MG63 (cell line): ENCODE results near the gene EDAR. TPM values are rescaled to one million over a fixed set of nuclear protein-coding genes. Genes with fewer than 3 reads are reported as not detected.

Source experiments
- DNase-seq: peaks from one replicate; pipeline ENCODE4 v3.0.0-alpha.2; 2020
- H3K27me3 ChIP-seq: fragments of 250-450 bp; sonication (Bioruptor Pico); 2 replicates; pipeline ENCODE4 v1.5.1; 2020; ENCODE audit warnings: mild to moderate bottlenecking, moderate library complexity
- H3K36me3 ChIP-seq: fragments of 250-450 bp; sonication (Bioruptor Pico); 2 replicates; pipeline ENCODE4 v1.5.1; 2020; ENCODE audit warnings: mild to moderate bottlenecking, moderate library complexity
- H3K4me3 ChIP-seq: fragments of 250-450 bp; sonication (Bioruptor Pico); 2 replicates; pipeline ENCODE4 v1.5.1; 2020; ENCODE audit warnings: mild to moderate bottlenecking, moderate library complexity
- H3K9me3 ChIP-seq: fragments of 250-450 bp; sonication (Bioruptor Pico); 2 replicates; pipeline ENCODE4 v1.5.1; 2020; ENCODE audit warnings: mild to moderate bottlenecking, moderate library complexity
- total RNA-seq: library from RNA; depleted of rRNA; stranded (reverse); fragments of >200 nt; shearing (Covaris generic); gene quantifications from 2 replicates; pipeline ENCODE4 v1.2.3, GENCODE V29; 2014; ENCODE audit warnings: low replicate concordance; rRNA removed

EDAR gene
- total RNA-seq = not detected in 2 replicates

DNA sequence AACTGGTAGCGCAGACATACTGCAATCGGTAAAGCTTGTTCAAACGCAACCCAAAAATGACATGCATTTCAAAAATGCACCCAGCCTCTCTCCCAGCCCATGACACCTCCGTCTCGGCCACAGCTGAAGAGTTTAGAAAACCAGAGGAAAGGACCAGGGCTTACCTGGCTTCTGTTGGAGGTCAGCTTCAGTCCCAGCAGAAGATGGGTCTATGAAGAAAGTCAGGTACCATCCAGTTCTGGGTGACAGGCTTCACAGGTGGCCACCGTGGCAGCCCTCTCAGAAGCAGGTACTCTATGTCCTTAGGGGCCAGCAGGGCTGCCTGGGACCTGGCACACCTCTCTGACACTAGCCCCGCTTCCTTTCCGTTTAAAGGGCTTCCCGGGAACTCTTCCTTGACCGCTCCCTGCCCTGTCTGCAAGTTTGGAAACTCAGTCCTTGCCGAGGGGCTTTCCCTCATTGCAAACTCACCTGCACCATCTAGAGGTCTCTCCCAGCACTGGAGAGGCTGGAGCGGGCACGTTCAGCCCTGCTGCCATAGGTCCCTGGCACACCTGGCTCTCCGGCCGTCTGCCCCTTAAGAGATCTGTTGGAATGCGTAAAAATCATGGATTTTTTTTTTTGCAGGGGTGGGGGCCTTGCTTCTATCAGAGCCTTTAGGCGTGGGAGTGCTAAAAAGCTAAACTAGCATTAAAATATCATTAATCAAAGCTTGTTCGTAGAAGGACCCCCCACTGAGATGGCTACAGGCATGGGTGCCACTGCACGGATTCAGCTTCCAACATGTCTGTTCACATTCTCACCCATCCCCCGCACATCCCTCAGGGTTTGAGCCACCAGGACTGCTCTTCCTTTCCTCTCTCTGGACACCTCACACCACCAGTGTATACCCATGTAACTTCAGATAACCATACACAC lies at the start of gene EDAR:
Gene EDAR, minus strand, starts transcription at position 425 of the 918 bp plus-strand sequence. CDS start 58,206 bp downstream, outside the sequence.
- Histone ChIP-seq H3K27me3 (peaks cover 6% of the 10 kb centered on the region; the same call in 1 of the 2 replicates), H3K9me3 (no peaks in the 10 kb centered on the region), H3K36me3 (no peaks in the 10 kb centered on the region), H3K4me3 (no peak within 1 kb of the TSS)
- no peak for DNase-seq

DNA sequence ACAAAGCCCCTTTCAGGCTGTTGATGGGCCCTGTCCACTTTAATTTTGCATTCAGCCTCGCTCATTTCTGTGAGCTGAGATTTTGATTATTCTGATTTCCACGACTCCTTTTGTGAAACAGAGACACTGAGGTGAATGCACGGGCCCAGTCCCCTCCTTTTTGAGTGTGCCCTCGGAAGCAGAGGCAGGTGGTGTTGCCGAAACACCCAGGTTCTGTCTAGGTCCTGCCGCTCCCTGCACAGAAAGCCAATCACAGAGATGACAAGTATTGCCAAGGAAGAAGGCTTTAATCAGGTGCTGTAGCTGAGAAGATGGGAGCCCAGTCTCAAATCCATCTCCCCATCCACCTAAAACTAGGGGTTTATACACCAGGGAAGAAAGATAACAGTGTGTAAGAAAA lies 44.2 kb upstream of the EDAR start:
- Histone ChIP-seq H3K27me3 (0 out of 2 replicates have a peak, but pooled peaks cover 4% of the 10 kb centered on the region), H3K4me3 (no peak overlapping the region)
- no peak for DNase-seq

DNA sequence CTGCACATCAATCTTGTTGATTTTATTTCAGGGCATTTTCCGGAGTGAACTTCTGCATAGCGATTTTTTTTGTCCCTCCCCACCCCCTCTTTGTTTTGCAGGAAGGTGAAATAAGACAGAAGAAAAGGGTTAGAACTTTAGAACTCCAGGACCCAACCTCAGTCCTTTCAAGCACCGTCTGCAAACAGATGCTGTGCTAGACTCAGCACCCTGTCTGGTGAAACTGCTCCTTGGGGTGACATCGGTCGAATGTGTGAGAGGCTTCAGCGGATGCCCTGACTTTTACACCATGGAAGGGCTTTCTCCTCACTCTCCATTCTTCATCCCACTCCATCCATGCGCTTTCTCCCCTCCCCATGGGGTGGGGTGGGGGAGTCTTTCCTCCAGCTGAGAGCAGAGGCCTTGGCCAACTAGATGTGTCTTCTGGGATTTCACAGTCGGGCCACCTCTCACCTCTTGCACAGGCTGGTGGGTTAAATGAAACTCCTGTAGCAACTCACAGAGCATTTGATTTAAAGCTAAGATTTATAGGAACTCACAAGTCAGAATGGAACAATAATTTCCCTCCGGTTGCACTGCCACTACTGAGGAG lies 43.3 kb upstream of the EDAR start:
- DNase-seq = no peak
- Histone ChIP-seq H3K36me3 (no peaks in the 10 kb centered on the region), H3K27me3 (0 out of 2 replicates have a peak, but pooled peaks cover under 1% of the 10 kb centered on the region), H3K4me3 (peak overlapping the region; percentile 22; the same call in 1 of the 2 replicates), H3K9me3 (0 out of 2 replicates have a peak, but pooled peaks cover 3% of the 10 kb centered on the region)

More for the DNA sequence above, 44.2 kb upstream of the EDAR start:
- Histone ChIP-seq H3K9me3 (0 out of 2 replicates have a peak, but pooled peaks cover 3% of the 10 kb centered on the region), H3K36me3 (no peaks in the 10 kb centered on the region)

DNA sequence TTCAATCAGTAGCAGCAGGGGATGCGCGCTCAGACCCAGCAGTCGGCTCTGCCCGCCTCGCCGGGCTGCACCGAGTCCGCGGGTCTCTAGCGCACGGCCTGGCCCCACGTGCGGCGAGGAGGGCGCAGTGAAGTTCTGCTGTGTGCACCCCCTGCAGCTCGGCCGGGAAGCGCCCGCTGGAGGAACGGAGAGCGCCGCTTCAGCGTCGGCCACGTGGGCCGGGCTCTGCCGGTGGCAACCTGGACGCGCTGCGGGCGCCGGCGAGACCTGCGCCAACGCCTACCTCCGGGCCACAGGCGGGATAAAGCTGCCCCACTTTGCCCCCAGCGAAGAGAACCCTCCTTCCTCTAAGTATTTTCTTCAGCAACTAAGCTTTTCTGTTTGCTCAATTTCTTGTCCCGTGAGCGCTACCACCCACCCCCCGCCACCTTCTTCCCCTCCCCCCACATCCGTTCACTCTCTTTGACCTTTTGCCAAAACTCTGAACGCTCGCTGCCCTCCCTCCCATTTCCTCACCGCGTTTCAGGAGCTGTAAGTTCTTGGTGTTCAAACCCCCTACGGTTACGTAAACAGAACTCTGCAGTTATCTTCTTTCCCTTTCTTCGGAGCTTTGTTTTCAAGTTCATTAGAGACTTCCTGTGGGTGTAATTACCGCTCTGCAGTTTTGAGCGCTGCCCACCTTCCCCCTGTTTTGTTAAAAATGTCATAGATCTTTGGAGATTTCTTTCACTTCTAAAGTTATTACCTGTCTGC lies 42.6 kb upstream of the EDAR start:
- peak; percentile 12 for DNase-seq
- H3K27me3 ChIP-seq = no peaks in the 10 kb centered on the region
- H3K36me3 ChIP-seq = no peaks in the 10 kb centered on the region
- 0 out of 2 replicates have a peak, but pooled peaks cover 3% of the 10 kb centered on the region for H3K9me3 ChIP-seq
- H3K4me3 ChIP-seq = peak overlapping the region; percentile 22; the same call in 1 of the 2 replicates

DNA sequence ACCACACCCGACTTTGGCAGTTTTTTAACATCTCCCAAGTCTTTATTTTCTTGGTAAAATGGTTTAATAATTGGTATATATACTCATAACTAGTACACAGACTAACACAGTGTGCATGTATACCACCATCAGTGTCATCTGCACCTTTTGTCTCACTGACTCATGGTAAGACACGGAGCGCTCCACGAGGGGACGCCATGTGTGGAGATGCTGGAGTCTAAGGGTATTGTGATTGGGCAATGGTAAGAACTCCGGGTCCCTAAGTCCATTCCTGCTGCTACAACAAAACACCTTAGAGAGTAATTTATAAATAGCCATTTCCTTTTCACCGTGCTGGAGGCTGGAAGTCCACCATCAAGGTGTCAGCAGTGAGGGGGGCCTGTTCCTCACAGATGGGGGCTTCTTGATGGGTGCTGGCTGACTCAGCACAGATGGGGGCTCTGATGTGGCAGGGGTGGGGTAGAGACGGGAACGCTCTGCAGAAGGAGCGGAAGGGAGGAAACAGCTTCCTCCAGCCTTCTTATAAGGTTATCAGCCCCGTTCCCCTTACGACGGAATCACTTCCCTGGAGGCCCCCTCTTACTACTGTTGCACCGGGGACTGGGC lies 42.0 kb upstream of the EDAR start:
- DNase-seq = no peak
- H3K36me3 ChIP-seq = no peaks in the 10 kb centered on the region
- no peak overlapping the region; the same call in 1 of the 2 replicates for H3K4me3 ChIP-seq
- H3K9me3 ChIP-seq = 0 out of 2 replicates have a peak, but pooled peaks cover 3% of the 10 kb centered on the region
- no peaks in the 10 kb centered on the region for H3K27me3 ChIP-seq

DNA sequence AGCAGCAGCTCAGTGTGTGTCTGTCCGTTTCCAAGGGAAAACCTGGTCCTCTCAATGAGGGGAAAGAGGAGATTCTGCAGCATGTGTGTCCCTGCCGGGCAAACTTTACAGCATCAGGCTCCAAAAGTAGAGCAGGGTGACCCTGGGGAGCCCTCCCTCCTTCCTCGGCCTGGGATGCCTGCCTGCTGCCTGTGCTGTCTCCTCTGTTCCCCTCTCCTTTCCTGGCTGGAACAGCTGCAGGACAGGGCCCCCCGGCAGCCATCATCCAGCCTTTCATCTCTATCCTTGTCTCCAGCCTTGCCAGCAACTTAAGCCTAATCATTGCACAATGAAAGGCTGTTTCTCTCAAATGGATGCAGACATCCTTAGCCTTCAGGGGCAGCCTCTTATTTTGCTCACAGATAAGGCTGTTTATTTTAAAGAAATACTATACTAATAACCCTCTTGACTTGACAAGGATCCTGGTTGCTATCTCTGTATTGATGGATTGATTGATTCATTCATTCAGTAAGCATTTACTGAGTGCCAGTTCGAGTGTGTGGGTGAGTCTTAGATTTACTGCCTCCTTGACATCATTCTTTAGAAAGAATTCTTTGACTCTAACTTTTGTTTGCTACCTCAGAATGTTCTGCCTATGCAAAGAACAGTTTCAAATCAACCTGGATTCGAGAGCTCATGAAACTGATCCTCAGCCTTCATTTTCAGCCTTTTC lies 40.6 kb upstream of the EDAR start:
- Histone ChIP-seq H3K4me3 (no peak overlapping the region), H3K9me3 (0 out of 2 replicates have a peak, but pooled peaks cover 3% of the 10 kb centered on the region), H3K27me3 (no peaks in the 10 kb centered on the region), H3K36me3 (no peaks in the 10 kb centered on the region)
- no peak for DNase-seq

DNA sequence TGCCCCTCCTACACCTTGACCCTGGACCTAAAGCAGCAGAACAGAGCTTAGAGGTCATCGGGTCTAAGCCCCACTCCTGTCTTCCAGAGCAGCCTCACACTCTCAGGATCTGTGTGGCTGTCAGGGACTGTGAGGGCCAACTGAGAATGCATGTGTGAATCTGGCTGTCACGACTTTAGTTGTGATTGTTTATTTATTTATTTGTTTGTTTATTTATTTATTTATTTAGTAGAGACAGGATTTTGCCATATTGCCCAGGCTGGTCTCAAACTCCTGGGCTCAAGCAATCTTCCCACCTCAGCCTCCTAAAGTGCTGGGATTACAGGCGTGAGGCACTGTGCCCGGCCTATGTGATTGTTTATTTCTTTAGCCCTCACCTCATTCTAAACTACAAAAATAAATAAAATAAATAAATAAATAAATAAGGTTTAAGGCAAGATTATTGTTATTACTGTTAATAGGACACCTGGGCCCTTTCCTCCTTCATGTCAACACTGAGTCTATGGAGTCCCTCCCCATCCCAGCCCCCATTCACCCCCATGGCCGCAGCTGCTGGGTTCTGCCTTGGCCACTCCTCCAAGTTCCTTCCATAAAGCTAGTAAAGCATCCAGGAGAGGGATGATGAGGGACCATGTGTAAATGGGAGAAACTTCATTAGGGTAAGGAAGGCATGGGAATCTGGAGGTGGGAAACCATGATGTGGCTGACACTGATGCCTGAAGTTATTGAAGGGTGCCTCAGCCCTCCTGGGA lies 39.9 kb upstream of the EDAR start:
- Histone ChIP-seq H3K36me3 (no peaks in the 10 kb centered on the region), H3K9me3 (0 out of 2 replicates have a peak, but pooled peaks cover 3% of the 10 kb centered on the region), H3K4me3 (no peak overlapping the region), H3K27me3 (no peaks in the 10 kb centered on the region)
- DNase-seq = no peak

DNA sequence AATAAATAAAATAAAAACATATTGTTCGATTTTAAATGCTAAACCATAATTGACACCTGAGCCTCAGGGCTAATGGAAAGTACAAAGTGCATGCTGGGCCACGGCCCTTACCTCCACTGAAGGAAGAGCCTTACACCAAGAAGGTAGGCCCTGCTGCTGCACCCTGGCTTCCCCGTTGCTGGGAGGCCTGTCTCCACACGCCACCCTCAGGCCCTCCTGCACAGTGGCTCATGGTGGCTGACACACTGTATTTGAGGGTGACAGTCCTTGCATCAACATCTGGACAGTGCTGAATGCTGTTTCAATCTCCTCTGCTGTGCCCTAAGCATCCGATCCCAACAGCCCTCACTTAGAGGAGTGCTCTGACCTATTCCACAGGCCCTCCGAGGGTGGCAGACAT lies 39.3 kb upstream of the EDAR start:
- Histone ChIP-seq H3K36me3 (no peaks in the 10 kb centered on the region), H3K9me3 (0 out of 2 replicates have a peak, but pooled peaks cover 2% of the 10 kb centered on the region), H3K27me3 (no peaks in the 10 kb centered on the region), H3K4me3 (no peak overlapping the region)
- no peak for DNase-seq

DNA sequence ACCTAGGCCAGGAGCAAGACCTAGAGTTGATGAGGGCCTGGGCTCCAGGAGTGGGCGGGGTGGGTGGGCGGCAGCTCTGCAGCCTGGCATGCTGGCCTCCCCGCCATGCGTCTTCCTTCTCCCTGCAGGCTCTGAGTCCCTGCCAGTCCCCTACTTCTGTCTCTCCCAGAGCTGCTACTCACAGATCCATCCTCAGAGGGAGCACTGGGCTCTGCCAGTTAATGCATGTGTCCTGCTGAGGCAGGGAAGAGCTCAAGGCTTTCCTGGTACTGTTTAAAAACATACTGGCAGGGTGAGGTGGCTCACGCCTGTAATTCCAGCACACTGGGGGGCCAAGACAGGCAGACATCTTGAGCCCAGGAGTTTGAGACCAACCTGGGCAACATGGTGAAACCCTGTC lies 38.7 kb upstream of the EDAR start:
- DNase-seq = no peak
- Histone ChIP-seq H3K4me3 (no peak overlapping the region), H3K36me3 (no peaks in the 10 kb centered on the region), H3K27me3 (no peaks in the 10 kb centered on the region), H3K9me3 (no peaks in the 10 kb centered on the region)

DNA sequence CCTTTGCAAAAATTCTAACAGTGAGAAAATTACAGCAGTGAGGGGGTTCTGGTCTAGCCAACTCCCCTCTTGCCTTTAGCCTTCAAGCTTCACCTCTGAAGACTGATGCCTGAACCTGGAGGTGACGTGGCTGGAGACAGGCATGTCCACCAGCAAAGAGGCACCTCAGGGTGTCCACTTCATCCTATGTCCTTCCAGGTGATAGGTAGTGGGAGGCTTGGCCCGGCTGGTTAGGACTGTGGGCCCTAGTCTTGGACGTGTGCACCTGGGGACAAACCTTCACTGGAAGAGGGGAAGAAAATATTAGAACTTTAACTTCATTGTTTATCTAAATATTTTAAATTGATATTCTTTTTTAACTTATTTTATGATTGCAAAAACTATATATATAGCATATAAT lies 35.5 kb upstream of the EDAR start:
- no peaks in the 10 kb centered on the region for H3K9me3 ChIP-seq
- H3K36me3 ChIP-seq = no peaks in the 10 kb centered on the region
- DNase-seq = no peak
- no peak overlapping the region for H3K4me3 ChIP-seq
- peaks cover 6% of the 10 kb centered on the region; the same call in 1 of the 2 replicates for H3K27me3 ChIP-seq

DNA sequence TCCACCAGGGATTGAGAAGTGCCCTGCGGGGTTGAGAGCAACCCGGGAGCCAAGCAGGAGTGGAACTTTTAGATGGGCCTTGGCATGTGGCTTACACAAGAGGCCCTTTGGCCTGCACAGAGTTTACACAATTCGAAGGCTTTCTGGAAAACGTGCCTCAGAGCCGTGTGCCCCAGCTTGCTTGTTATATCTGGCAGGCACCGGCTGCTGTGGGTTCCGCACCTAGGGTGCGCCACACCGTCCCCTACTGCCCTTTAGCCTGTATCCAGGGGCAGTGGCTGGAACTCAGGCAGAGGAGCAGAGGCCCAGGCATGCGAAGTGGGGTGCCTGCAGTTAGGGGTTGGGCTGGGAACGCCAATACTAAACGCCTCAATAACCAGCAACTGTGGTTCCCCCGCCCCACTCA lies 32.9 kb upstream of the EDAR start:
- H3K9me3 ChIP-seq = no peaks in the 10 kb centered on the region
- no peak for DNase-seq
- no peak overlapping the region for H3K4me3 ChIP-seq
- no peaks in the 10 kb centered on the region for H3K36me3 ChIP-seq
- peaks cover 10% of the 10 kb centered on the region for H3K27me3 ChIP-seq

DNA sequence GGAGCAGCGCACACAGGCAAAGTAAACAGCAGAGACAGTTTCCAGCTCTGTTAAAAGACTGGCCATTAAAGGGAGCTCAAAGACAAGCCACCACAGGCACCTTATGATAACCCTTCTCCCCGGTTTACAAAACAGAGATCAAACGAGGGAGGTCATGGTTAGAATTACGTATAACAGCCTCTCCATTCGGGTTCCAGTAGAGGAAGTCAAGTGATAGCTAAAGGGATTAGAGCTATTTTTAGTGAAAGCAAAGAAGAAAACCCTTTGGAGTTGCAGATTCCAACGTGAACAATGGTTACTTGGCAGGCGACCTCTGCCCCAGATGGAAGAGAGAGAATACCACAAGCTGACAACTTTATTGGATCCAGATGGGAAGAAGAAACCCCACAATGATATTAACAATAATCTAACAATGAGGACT lies 31.2 kb upstream of the EDAR start:
- H3K36me3 ChIP-seq = no peaks in the 10 kb centered on the region
- no peak for DNase-seq
- H3K27me3 ChIP-seq = peaks cover 10% of the 10 kb centered on the region

DNA sequence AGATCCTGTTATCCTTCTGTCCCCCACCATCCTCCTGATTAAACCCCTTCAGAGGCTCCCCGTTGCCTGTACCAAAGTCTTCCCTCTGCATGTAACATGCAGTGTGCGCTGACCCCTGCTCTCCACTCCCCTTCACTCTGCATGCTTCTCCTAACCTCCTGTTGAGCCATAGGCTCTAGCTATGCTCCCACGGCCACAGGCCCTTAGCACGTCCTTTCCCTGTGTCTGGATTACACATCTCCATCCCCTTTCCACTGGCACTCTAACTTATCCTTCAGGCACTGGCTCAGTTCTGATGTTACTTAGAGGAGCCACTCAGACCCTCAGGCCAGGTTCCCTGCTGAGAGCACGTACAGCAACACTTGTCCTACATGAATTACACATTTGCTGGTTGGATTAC lies 29.4 kb upstream of the EDAR start:
- Histone ChIP-seq H3K36me3 (no peaks in the 10 kb centered on the region), H3K27me3 (peaks cover 10% of the 10 kb centered on the region), H3K9me3 (no peaks in the 10 kb centered on the region), H3K4me3 (no peak overlapping the region)
- no peak for DNase-seq

More for the DNA sequence above, 31.2 kb upstream of the EDAR start:
- no peak overlapping the region for H3K4me3 ChIP-seq
- no peaks in the 10 kb centered on the region for H3K9me3 ChIP-seq

DNA sequence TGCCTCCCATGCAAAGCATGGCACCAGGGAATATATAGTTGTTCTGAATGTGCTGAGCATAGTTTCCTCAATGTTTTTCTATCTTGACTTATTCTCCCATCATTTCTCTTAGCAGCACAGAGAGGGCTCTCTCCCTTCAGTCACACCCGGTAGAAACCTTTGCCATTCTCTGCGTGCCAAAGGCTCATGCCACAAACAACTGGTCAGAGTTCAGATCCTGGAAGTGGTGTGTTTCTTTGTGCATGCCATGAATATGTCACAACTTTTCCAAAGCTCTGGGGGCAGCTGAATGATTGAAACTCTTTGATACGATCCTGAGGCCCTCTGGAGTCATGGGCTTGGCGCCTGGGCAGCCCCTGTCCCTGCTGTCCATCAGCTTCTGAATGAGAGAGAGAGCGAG lies 28.0 kb upstream of the EDAR start:
- DNase-seq = no peak
- Histone ChIP-seq H3K36me3 (no peaks in the 10 kb centered on the region), H3K9me3 (no peaks in the 10 kb centered on the region), H3K4me3 (no peak overlapping the region), H3K27me3 (peaks cover 10% of the 10 kb centered on the region)

DNA sequence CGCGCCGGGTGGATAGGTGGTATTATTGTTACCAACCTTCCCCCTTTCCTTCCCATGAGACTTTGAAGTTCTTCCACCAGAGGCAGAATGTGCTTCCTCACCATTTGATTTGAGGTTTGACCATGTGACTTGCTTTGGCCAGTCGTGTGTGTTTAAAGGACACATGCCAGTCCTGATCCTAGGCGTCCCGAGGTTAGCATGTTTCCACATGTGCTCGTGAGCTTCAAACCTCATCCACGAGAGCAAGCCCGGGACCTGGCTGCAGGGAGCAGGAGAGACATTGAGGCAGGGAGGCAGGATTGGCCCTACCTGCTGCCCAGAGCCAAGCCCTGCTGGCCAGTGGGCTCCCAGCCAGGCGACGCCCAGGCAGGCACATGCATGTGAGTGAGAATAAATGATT lies 27.4 kb upstream of the EDAR start:
- no peak for DNase-seq
- Histone ChIP-seq H3K4me3 (no peak overlapping the region), H3K36me3 (no peaks in the 10 kb centered on the region), H3K27me3 (peaks cover 10% of the 10 kb centered on the region), H3K9me3 (no peaks in the 10 kb centered on the region)
